ENCODE results near the gene TLCD3B.
"Not testable (repeated sequence)": the region's sequence is repeated elsewhere in the genome, so short reads cannot be mapped to it uniquely, and the experiment has no call there.

The TLCD3B gene

GRCh38 chr16:30018731-30019158 lies 12.3 kb downstream of the TLCD3B start:
- Histone ChIP-seq H3K27ac (ENCODE audit: low read length) (no peak overlapping the region), H3K9ac (ENCODE audit: low read length) (no peak overlapping the region), H3K4me1 (ENCODE audit: control insufficient read depth, low read depth, low read length) (no peaks in the 10 kb centered on the region)

DNA sequence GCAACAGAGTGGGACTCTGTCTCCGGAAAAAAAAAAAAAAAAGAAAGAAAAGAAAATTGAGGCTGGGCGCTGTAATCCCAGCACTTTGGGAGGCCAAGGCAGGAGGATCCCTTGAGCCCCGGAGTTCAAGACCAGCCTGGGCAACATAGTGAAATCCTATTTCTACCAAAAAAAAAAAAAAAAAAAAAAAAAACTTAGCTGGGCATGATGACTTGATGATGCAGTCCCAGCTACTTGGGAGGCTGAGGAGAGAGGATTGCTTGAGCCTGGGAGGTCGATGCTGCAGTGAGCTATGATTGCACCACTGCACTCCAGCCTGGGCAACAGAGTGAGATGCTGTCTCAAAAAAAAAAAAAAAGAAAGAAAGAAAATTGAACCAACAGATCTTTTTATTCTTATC lies 13.1 kb downstream of the TLCD3B start:
- H3K9ac ChIP-seq (ENCODE audit: low read length); H3K27ac ChIP-seq (ENCODE audit: low read length); H3K4me3 ChIP-seq (ENCODE audit: low read length); H3K4me1 ChIP-seq (ENCODE audit: control insufficient read depth, low read depth, low read length); H3K27me3 ChIP-seq (ENCODE audit: control insufficient read depth, insufficient read depth, low read length); H3K9me3 ChIP-seq (ENCODE audit: control insufficient read depth, low read depth, low read length); H3K36me3 ChIP-seq (ENCODE audit: control insufficient read depth, low read depth, low read length): not testable (repeated sequence)

More at GRCh38 chr16:30018731-30019158, 12.3 kb downstream of the TLCD3B start:
- H3K27me3 ChIP-seq (ENCODE audit: control insufficient read depth, insufficient read depth, low read length) = no peaks in the 10 kb centered on the region
- no peak overlapping the region for H3K4me3 ChIP-seq (ENCODE audit: low read length)
- no peaks in the 10 kb centered on the region for H3K36me3 ChIP-seq (ENCODE audit: control insufficient read depth, low read depth, low read length)
- no peaks in the 10 kb centered on the region for H3K9me3 ChIP-seq (ENCODE audit: control insufficient read depth, low read depth, low read length)

GRCh38 chr16:30017277-30017656 lies 13.8 kb downstream of the TLCD3B start:
- Histone ChIP-seq H3K9ac (ENCODE audit: low read length) (no peak overlapping the region), H3K4me1 (ENCODE audit: control insufficient read depth, low read depth, low read length) (no peaks in the 10 kb centered on the region), H3K36me3 (ENCODE audit: control insufficient read depth, low read depth, low read length) (no peaks in the 10 kb centered on the region), H3K27me3 (ENCODE audit: control insufficient read depth, insufficient read depth, low read length) (peaks cover 1% of the 10 kb centered on the region), H3K9me3 (ENCODE audit: control insufficient read depth, low read depth, low read length) (no peaks in the 10 kb centered on the region), H3K27ac (ENCODE audit: low read length) (no peak overlapping the region), H3K4me3 (ENCODE audit: low read length) (no peak overlapping the region)

DNA sequence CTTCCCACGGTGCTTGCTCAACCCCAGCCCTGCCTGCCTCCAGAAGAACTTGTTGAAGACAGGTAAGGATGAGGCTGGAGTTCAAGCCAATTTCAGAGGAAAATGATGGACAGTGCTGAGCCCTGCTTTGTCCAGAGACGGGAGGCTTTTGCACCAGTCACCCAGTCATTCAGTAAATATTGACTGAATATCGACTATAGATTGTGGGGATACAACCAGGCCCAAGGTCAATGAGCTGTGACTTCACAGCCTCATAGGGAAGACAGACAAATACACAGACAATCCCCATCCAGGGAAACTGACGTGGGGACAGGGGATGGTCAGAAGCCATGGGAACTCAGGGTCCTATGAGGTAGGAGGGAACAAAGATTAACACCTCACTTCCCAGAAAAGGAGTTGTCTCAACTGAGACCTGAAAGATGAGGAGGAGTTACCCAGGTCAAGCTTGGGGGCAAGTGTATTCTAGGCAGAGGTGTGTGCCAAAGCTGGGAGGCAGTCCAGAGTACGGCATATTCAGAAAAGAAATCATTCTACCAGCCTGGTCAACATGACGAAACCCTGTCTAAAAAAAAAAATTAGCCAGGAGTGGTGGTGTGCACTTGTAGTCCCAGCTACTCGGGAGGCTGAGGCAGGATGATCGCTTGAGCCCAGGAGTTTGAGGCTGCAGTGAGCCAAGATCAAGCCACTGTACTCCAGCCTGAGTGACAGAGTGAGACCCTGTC lies 14.4 kb downstream of the TLCD3B start:
- no peaks in the 10 kb centered on the region for H3K36me3 ChIP-seq (ENCODE audit: control insufficient read depth, low read depth, low read length)
- peaks cover 7% of the 10 kb centered on the region for H3K27me3 ChIP-seq (ENCODE audit: control insufficient read depth, insufficient read depth, low read length)

GRCh38 chr16:30015450-30015849 lies 15.6 kb downstream of the TLCD3B start:
- not testable (repeated sequence) for H3K4me1 ChIP-seq (ENCODE audit: control insufficient read depth, low read depth, low read length); H3K36me3 ChIP-seq (ENCODE audit: control insufficient read depth, low read depth, low read length); H3K4me3 ChIP-seq (ENCODE audit: low read length); H3K27ac ChIP-seq (ENCODE audit: low read length); H3K9me3 ChIP-seq (ENCODE audit: control insufficient read depth, low read depth, low read length); H3K9ac ChIP-seq (ENCODE audit: low read length)
- peaks cover 12% of the 10 kb centered on the region for H3K27me3 ChIP-seq (ENCODE audit: control insufficient read depth, insufficient read depth, low read length)

More for the DNA sequence above, 14.4 kb downstream of the TLCD3B start:
- Histone ChIP-seq H3K9me3 (ENCODE audit: control insufficient read depth, low read depth, low read length) (no peaks in the 10 kb centered on the region), H3K27ac (ENCODE audit: low read length) (no peak overlapping the region), H3K4me1 (ENCODE audit: control insufficient read depth, low read depth, low read length) (no peaks in the 10 kb centered on the region), H3K9ac (ENCODE audit: low read length) (no peak overlapping the region), H3K4me3 (ENCODE audit: low read length) (no peak overlapping the region)

DNA sequence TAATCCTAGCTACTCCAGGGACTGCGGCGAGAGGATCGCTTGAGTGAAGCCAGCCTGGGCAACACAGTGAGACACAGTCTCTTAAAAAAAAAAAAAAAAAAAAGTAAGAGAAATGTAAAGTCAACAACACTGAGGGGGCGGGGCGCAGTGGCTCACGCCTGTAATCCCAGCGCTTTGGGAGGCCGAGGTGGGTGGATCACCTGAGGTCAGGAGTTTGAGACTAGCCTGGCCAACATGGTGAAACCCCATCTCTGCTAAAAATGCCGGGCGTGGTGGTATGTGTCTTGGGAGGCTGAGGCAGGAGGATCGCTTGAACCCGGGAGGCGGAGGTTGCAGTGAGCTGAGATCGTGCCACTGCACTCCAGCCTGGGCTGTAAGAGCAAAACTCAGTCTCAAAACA lies 18.5 kb downstream of the TLCD3B start:
- H3K4me1 ChIP-seq (ENCODE audit: control insufficient read depth, low read depth, low read length); H3K4me3 ChIP-seq (ENCODE audit: low read length); H3K9ac ChIP-seq (ENCODE audit: low read length); H3K36me3 ChIP-seq (ENCODE audit: control insufficient read depth, low read depth, low read length); H3K27ac ChIP-seq (ENCODE audit: low read length); H3K9me3 ChIP-seq (ENCODE audit: control insufficient read depth, low read depth, low read length): not testable (repeated sequence)
- H3K27me3 ChIP-seq (ENCODE audit: control insufficient read depth, insufficient read depth, low read length) = peaks cover 25% of the 10 kb centered on the region

GRCh38 chr16:30011714-30012504 lies 19.2 kb downstream of the TLCD3B start:
- no peak overlapping the region for H3K9ac ChIP-seq (ENCODE audit: low read length)
- peaks cover 25% of the 10 kb centered on the region for H3K27me3 ChIP-seq (ENCODE audit: control insufficient read depth, insufficient read depth, low read length)
- H3K27ac ChIP-seq (ENCODE audit: low read length) = no peak overlapping the region
- peak overlapping the region; percentile 74 for H3K4me3 ChIP-seq (ENCODE audit: low read length)
- H3K9me3 ChIP-seq (ENCODE audit: control insufficient read depth, low read depth, low read length) = no peaks in the 10 kb centered on the region
- H3K36me3 ChIP-seq (ENCODE audit: control insufficient read depth, low read depth, low read length) = no peaks in the 10 kb centered on the region
- H3K4me1 ChIP-seq (ENCODE audit: control insufficient read depth, low read depth, low read length) = peaks cover 4% of the 10 kb centered on the region

GRCh38 chr16:30010844-30011713 lies 20.0 kb downstream of the TLCD3B start, which contains the start of gene DOC2A:
DOC2A (minus strand) TSS chr16:30011027; CDS start chr16:30010222, 805 bp downstream.
- H3K9me3 ChIP-seq (ENCODE audit: control insufficient read depth, low read depth, low read length) = no peaks in the 10 kb centered on the region
- H3K4me1 ChIP-seq (ENCODE audit: control insufficient read depth, low read depth, low read length) = peaks cover 4% of the 10 kb centered on the region
- peak within 1 kb of the TSS; percentile 74 for H3K4me3 ChIP-seq (ENCODE audit: low read length)
- H3K9ac ChIP-seq (ENCODE audit: low read length) = no peak within 1 kb of the TSS
- no peaks in the 10 kb centered on the region for H3K36me3 ChIP-seq (ENCODE audit: control insufficient read depth, low read depth, low read length)
- peaks cover 25% of the 10 kb centered on the region for H3K27me3 ChIP-seq (ENCODE audit: control insufficient read depth, insufficient read depth, low read length)
- no peak within 1 kb of the TSS for H3K27ac ChIP-seq (ENCODE audit: low read length)

DNA sequence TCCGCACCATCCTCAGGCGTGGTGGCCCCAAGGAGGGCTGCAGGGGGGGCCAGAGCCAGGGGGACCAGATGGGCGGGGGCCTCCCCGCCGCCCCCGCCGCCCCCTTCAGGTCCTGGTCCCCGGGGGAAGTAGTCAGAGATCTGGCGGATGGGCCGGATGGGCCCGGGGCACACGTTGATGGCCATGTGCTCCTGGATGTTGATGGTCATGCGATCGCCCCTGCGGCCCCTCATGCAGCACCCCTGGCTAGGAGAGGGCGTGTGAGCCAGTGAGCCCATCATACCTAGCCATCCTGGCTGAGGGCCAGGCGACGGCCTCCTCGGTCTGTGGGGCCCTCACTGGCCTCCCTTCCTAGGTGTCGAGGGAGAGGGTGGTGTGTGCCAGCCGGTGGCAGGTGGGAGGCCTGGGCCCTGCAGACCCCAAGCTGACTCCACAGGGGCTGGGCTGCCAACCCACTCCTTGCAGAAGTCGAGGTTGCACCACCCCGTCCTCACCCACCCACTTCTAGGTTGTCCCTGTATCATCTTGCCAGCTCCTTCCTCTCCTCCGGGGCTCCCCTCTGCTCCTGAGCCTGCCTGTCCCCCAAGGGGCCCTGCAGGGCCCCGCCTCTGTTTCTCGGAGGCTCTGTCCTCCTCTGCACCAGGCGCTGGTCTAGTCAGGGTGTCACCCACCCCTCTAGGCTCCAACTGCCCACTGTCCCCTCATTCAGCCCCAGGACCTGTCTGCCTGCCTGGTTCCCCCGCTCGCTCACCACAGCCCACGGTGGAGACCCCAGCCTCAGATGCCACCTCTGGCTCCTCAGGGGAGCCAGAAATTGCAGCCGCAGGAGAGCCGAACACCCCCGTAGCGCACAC lies 20.9 kb downstream of the TLCD3B start:
- Histone ChIP-seq H3K9me3 (ENCODE audit: control insufficient read depth, low read depth, low read length) (no peaks in the 10 kb centered on the region), H3K4me1 (ENCODE audit: control insufficient read depth, low read depth, low read length) (peaks cover 4% of the 10 kb centered on the region), H3K9ac (ENCODE audit: low read length) (no peak overlapping the region), H3K4me3 (ENCODE audit: low read length) (peak overlapping the region; percentile 74), H3K36me3 (ENCODE audit: control insufficient read depth, low read depth, low read length) (no peaks in the 10 kb centered on the region), H3K27ac (ENCODE audit: low read length) (no peak overlapping the region), H3K27me3 (ENCODE audit: control insufficient read depth, insufficient read depth, low read length) (peaks cover 25% of the 10 kb centered on the region)

GRCh38 chr16:30009085-30009862 lies 21.8 kb downstream of the TLCD3B start:
- Histone ChIP-seq H3K4me1 (ENCODE audit: control insufficient read depth, low read depth, low read length) (peaks cover 4% of the 10 kb centered on the region), H3K9ac (ENCODE audit: low read length) (no peak overlapping the region), H3K27me3 (ENCODE audit: control insufficient read depth, insufficient read depth, low read length) (peaks cover 25% of the 10 kb centered on the region), H3K4me3 (ENCODE audit: low read length) (no peak overlapping the region), H3K9me3 (ENCODE audit: control insufficient read depth, low read depth, low read length) (no peaks in the 10 kb centered on the region), H3K27ac (ENCODE audit: low read length) (no peak overlapping the region), H3K36me3 (ENCODE audit: control insufficient read depth, low read depth, low read length) (no peaks in the 10 kb centered on the region)
